GM21825 (cell line): Measurements from ENCODE around the gene DYTN.

Experiments used
- ATAC-seq: cut with Tn5 transposase; IDR thresholded peaks from one replicate; pipeline ENCODE4 v1.9.1; 2021; ENCODE audit warnings: mild to moderate bottlenecking, moderate library complexity; ENCODE audit not compliant: unreplicated experiment

Gene DYTN

GRCh38 chr2:206700156-206700555 is 18.0 kb downstream of the DYTN start:
- no peak for ATAC-seq

GRCh38 chr2:206698811-206699210 is 19.4 kb downstream of the DYTN start:
- no peak for ATAC-seq

- ATAC-seq: no peak
These were observed 21.3 kb downstream of the DYTN start for GRCh38 chr2:206696910-206697309.

GRCh38 chr2:206693399-206694137 is 24.6 kb downstream of the DYTN start:
- ATAC-seq: no peak

- ATAC-seq: no peak
These were observed 25.2 kb downstream of the DYTN start for GRCh38 chr2:206692971-206693370.

- no peak for ATAC-seq
These were observed 29.2 kb downstream of the DYTN start for GRCh38 chr2:206688990-206689389.

GRCh38 chr2:206688453-206688852 is 29.7 kb downstream of the DYTN start:
- no peak for ATAC-seq

GRCh38 chr2:206683546-206683945 is 34.6 kb downstream of the DYTN start:
- no peak for ATAC-seq

GRCh38 chr2:206670531-206671319 is 47.5 kb downstream of the DYTN start:
- no peak for ATAC-seq

- ATAC-seq: no peak
These were observed 52.9 kb downstream of the DYTN start for GRCh38 chr2:206665251-206665650.

GRCh38 chr2:206657087-206657486 is 61.1 kb downstream of the DYTN start:
- ATAC-seq: no peak

- no peak for ATAC-seq
These were observed 70.2 kb downstream of the DYTN start for GRCh38 chr2:206647985-206648384.

- ATAC-seq: no peak
These were observed 75.8 kb downstream of the DYTN start, which contains the start of gene FAM237A for GRCh38 chr2:206642075-206643025. FAM237A (plus strand) TSS chr2:206642487; CDS start chr2:206644237, 1,750 bp downstream.

GRCh38 chr2:206641226-206641625 is 77.0 kb downstream of the DYTN start:
- ATAC-seq: no peak

- no peak for ATAC-seq
These were observed 78.6 kb downstream of the DYTN start for GRCh38 chr2:206639636-206640035.

GRCh38 chr2:206635015-206635414 is 83.2 kb downstream of the DYTN start:
- no peak for ATAC-seq

GRCh38 chr2:206631340-206631739 is 86.9 kb downstream of the DYTN start:
- ATAC-seq: no peak

GRCh38 chr2:206627632-206628031 is 90.6 kb downstream of the DYTN start:
- no peak for ATAC-seq

- no peak for ATAC-seq
These were observed 92.1 kb downstream of the DYTN start for GRCh38 chr2:206626108-206626507.

GRCh38 chr2:206619011-206619410 is 99.2 kb downstream of the DYTN start:
- no peak for ATAC-seq

GRCh38 chr2:206616151-206616550 is 102.0 kb downstream of the DYTN start:
- ATAC-seq: no peak
